Measurements from ENCODE around the gene CEP170B. TPM values are rescaled to one million over a fixed set of nuclear protein-coding genes. Genes with fewer than 3 reads are reported as not detected.

CEP170B gene
- total and polyA plus RNA-seq, 2 donors: 4.9 to 19.2 TPM

- Histone ChIP-seq H3K27ac (ENCODE audit: low read depth) (no peak overlapping the region), H3K4me3 (ENCODE audit: low read depth, low read length) (no peak overlapping the region), H3K36me3 (ENCODE audit: insufficient read depth) (no peaks in the 10 kb centered on the region), H3K4me1 (ENCODE audit: insufficient read depth) (peaks cover 1% of the 10 kb centered on the region)
- 92% methylated on average over 6 of the region's 6 CpGs for WGBS
- no peak for DNase-seq (ENCODE audit: extremely low spot score)
These were observed 2.4 kb downstream of the CEP170B start for GRCh38 chr14:104867371-104868059.

GRCh38 chr14:104868060-104868740, 3.1 kb downstream of the CEP170B start:
- Histone ChIP-seq H3K4me1 (ENCODE audit: insufficient read depth) (peaks cover 2% of the 10 kb centered on the region), H3K27ac (ENCODE audit: low read depth) (no peak overlapping the region), H3K4me3 (ENCODE audit: low read depth, low read length) (no peak overlapping the region), H3K36me3 (ENCODE audit: insufficient read depth) (no peaks in the 10 kb centered on the region)
- no peak for DNase-seq (ENCODE audit: extremely low spot score)
- WGBS: 91% methylated on average over 23 of the region's 23 CpGs

- Histone ChIP-seq H3K27ac (ENCODE audit: low read depth) (no peak overlapping the region), H3K4me1 (ENCODE audit: insufficient read depth) (peaks cover 2% of the 10 kb centered on the region)
- WGBS: 93% methylated on average over 22 of the region's 22 CpGs
These were observed 3.9 kb downstream of the CEP170B start for GRCh38 chr14:104868811-104869572.

GRCh38 chr14:104869669-104870367, 4.8 kb downstream of the CEP170B start:
- 95% methylated on average over 18 of the region's 18 CpGs for WGBS
- Histone ChIP-seq H3K27ac (ENCODE audit: low read depth) (no peak overlapping the region), H3K4me3 (ENCODE audit: low read depth, low read length) (no peak overlapping the region), H3K36me3 (ENCODE audit: insufficient read depth) (no peaks in the 10 kb centered on the region), H3K4me1 (ENCODE audit: insufficient read depth) (peaks cover 2% of the 10 kb centered on the region)
- no peak for DNase-seq (ENCODE audit: extremely low spot score)

More at GRCh38 chr14:104868811-104869572, 3.9 kb downstream of the CEP170B start:
- no peak for DNase-seq (ENCODE audit: extremely low spot score)
- H3K36me3 ChIP-seq (ENCODE audit: insufficient read depth): no peaks in the 10 kb centered on the region
- no peak overlapping the region for H3K4me3 ChIP-seq (ENCODE audit: low read depth, low read length)

GRCh38 chr14:104870368-104871144, 5.5 kb downstream of the CEP170B start:
- 82% methylated on average over 21 of the region's 21 CpGs for WGBS
- DNase-seq (ENCODE audit: extremely low spot score): no peak
- Histone ChIP-seq H3K4me1 (ENCODE audit: insufficient read depth) (peaks cover 2% of the 10 kb centered on the region), H3K36me3 (ENCODE audit: insufficient read depth) (no peaks in the 10 kb centered on the region), H3K4me3 (ENCODE audit: low read depth, low read length) (no peak overlapping the region), H3K27ac (ENCODE audit: low read depth) (no peak overlapping the region)

- Histone ChIP-seq H3K4me1 (ENCODE audit: insufficient read depth) (peaks cover 2% of the 10 kb centered on the region), H3K27ac (ENCODE audit: low read depth) (no peak overlapping the region), H3K36me3 (ENCODE audit: insufficient read depth) (no peaks in the 10 kb centered on the region), H3K4me3 (ENCODE audit: low read depth, low read length) (no peak overlapping the region)
- DNase-seq (ENCODE audit: extremely low spot score): no peak
- WGBS: 88% methylated on average over 15 of the region's 15 CpGs
These were observed 6.1 kb downstream of the CEP170B start for GRCh38 chr14:104871145-104871655.

- no peak overlapping the region for H3K4me3 ChIP-seq (ENCODE audit: low read depth, low read length)
- no peaks in the 10 kb centered on the region for H3K36me3 ChIP-seq (ENCODE audit: insufficient read depth)
- no peak overlapping the region for H3K27ac ChIP-seq (ENCODE audit: low read depth)
- DNase-seq (ENCODE audit: extremely low spot score): no peak
- H3K4me1 ChIP-seq (ENCODE audit: insufficient read depth): peaks cover 2% of the 10 kb centered on the region
- 93% methylated on average over 47 of the region's 47 CpGs for WGBS
These were observed 6.8 kb downstream of the CEP170B start for GRCh38 chr14:104871656-104872468.

- no peak overlapping the region for H3K27ac ChIP-seq (ENCODE audit: low read depth)
- H3K4me1 ChIP-seq (ENCODE audit: insufficient read depth): peaks cover 2% of the 10 kb centered on the region
- 45% methylated on average over 29 of the region's 29 CpGs for WGBS
- DNase-seq (ENCODE audit: extremely low spot score): no peak
- H3K4me3 ChIP-seq (ENCODE audit: low read depth, low read length): no peak overlapping the region
- no peaks in the 10 kb centered on the region for H3K36me3 ChIP-seq (ENCODE audit: insufficient read depth)
These were observed 7.6 kb downstream of the CEP170B start for GRCh38 chr14:104872469-104873341.

GRCh38 chr14:104873380-104874055, 8.4 kb downstream of the CEP170B start:
- WGBS: 88% methylated on average over 13 of the region's 13 CpGs
- no peak overlapping the region for H3K27ac ChIP-seq (ENCODE audit: low read depth)
- no peak overlapping the region for H3K4me3 ChIP-seq (ENCODE audit: low read depth, low read length)
- no peaks in the 10 kb centered on the region for H3K36me3 ChIP-seq (ENCODE audit: insufficient read depth)
- peaks cover 2% of the 10 kb centered on the region for H3K4me1 ChIP-seq (ENCODE audit: insufficient read depth)
- DNase-seq (ENCODE audit: extremely low spot score): no peak

GRCh38 chr14:104874110-104874531, 9.1 kb downstream of the CEP170B start:
- H3K4me1 ChIP-seq (ENCODE audit: insufficient read depth): peaks cover 2% of the 10 kb centered on the region
- H3K4me3 ChIP-seq (ENCODE audit: low read depth, low read length): no peak overlapping the region
- 87% methylated on average over 8 of the region's 8 CpGs for WGBS
- no peaks in the 10 kb centered on the region for H3K36me3 ChIP-seq (ENCODE audit: insufficient read depth)
- H3K27ac ChIP-seq (ENCODE audit: low read depth): no peak overlapping the region
- DNase-seq (ENCODE audit: extremely low spot score): no peak

All from urinary bladder (tissue), 4 donors.